ENCODE data around the gene AKIRIN2. TPM values are rescaled to one million over a fixed set of nuclear protein-coding genes. Genes with fewer than 3 reads are reported as not detected.
A peak's percentile ranks its signal among the peaks of the same experiment; 100 is the strongest.

The AKIRIN2 gene
- total and polyA plus RNA-seq, 10 of the 15 experiments (the other 5 are each of a cell fraction or from before 2014, with no cell fraction given): 12.7 to 82.2 (median 42.6) TPM

- in situ Hi-C loops (cut with MboI) (no loop called here), intact Hi-C loops (cut with micrococcal nuclease; ENCODE audit: unreplicated experiment) (no loop called here)
- Histone ChIP-seq H3K9me3 (replicated peaks; ENCODE audit: control insufficient read depth, insufficient read depth, low read length) (no peaks in the 10 kb centered on the region), H3K27ac (ENCODE audit: control insufficient read depth, insufficient read depth) (no peak overlapping the region), H3K79me2 (ENCODE audit: control insufficient read depth, insufficient read depth, low read length) (peaks cover 13% of the 10 kb centered on the region), H2AFZ (ENCODE audit: control insufficient read depth, low read depth, low read length) (no peak overlapping the region), H3K4me1 (ENCODE audit: control insufficient read depth, insufficient read depth, low read length) (no peaks in the 10 kb centered on the region), H3K36me3 (ENCODE audit: control insufficient read depth in 2 of 2, insufficient read depth in 2 of 2, low read length in 1 of 2) (peaks cover 4 to 46% of the 10 kb centered on the region in 2 experiments), H3K4me3 (no peak overlapping the region), H4K20me1 (ENCODE audit: control insufficient read depth, insufficient read depth) (no peaks in the 10 kb centered on the region), H3K9ac (ENCODE audit: control insufficient read depth, insufficient read depth, low read length) (no peak overlapping the region), H3K4me2 (ENCODE audit: control insufficient read depth, insufficient read depth) (no peak overlapping the region), H3K27me3 (replicated peaks in 1 of 2; ENCODE audit: control insufficient read depth in 2 of 2, insufficient read depth in 2 of 2, low read length in 1 of 2) (no peaks in the 10 kb centered on the region)
- ChIA-PET CTCF (interaction anchor here (1.3 to 1.7 kb wide), 2 partner anchors 10 to 157 kb away, joined by 4 read pairs; no protein-coding TSS in a partner anchor), SMC1A (ENCODE audit: uncharacterized antibody, unreplicated experiment) (no interaction called here), POLR2A (interaction anchor here (0.7 kb wide), 1 partner anchor 8 kb away, joined by 3 read pairs; no protein-coding TSS in a partner anchor), RAD21 (ENCODE audit: unreplicated experiment) (no interaction called here)
- WGBS (ENCODE audit: insufficient coverage, insufficient replicate concordance, low lambda C conversion rate, missing lambda C conversion rate): 53% methylated on average over 4 of the region's 4 CpGs
- TF ChIP-seq HDAC6 (IDR thresholded peaks at IDR 0.05; ENCODE audit: unreplicated experiment): no peak
- TF ChIP-seq POLR2AphosphoS2 (IDR thresholded peaks at IDR 0.05; ENCODE audit: low read depth, low read length): no peak
- TF ChIP-seq NFYA (IDR thresholded peaks at IDR 0.05; ENCODE audit: borderline replicate concordance, low read depth, low read length): no peak
- TF ChIP-seq, protein P1, sequence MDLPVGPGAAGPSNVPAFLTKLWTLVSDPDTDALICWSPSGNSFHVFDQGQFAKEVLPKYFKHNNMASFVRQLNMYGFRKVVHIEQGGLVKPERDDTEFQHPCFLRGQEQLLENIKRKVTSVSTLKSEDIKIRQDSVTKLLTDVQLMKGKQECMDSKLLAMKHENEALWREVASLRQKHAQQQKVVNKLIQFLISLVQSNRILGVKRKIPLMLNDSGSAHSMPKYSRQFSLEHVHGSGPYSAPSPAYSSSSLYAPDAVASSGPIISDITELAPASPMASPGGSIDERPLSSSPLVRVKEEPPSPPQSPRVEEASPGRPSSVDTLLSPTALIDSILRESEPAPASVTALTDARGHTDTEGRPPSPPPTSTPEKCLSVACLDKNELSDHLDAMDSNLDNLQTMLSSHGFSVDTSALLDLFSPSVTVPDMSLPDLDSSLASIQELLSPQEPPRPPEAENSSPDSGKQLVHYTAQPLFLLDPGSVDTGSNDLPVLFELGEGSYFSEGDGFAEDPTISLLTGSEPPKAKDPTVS (IDR thresholded peaks at IDR 0.05; ENCODE audit: low read depth, low read length): no peak
- TF ChIP-seq IRF3 (IDR thresholded peaks at IDR 0.05): no peak
- TF ChIP-seq SMAD1 (IDR thresholded peaks at IDR 0.05; ENCODE audit: low read depth, partially characterized antibody): no peak
- TF ChIP-seq RELA (IDR thresholded peaks at IDR 0.05; ENCODE audit: borderline replicate concordance, partially characterized antibody): no peak
- no peak for TF ChIP-seq STAT1 (conservative IDR thresholded peaks at IDR 0.05)
- TF ChIP-seq KLF5 (IDR thresholded peaks at IDR 0.05; ENCODE audit: partially characterized antibody): no peak
- TF ChIP-seq ASH2L (IDR thresholded peaks at IDR 0.05; ENCODE audit: borderline replicate concordance, low read depth): no peak
- no peak for TF ChIP-seq NFXL1 (IDR thresholded peaks at IDR 0.05; ENCODE audit: borderline replicate concordance)
- no peak for TF ChIP-seq CREM (IDR thresholded peaks at IDR 0.05; ENCODE audit: low read depth)
- TF ChIP-seq IKZF2 (IDR thresholded peaks at IDR 0.05): no peak
- TF ChIP-seq ELK1 (IDR thresholded peaks at IDR 0.05; ENCODE audit: low read depth, low read length): no peak
- no peak for TF ChIP-seq RUNX3 (IDR thresholded peaks at IDR 0.05; ENCODE audit: low read length)
- TF ChIP-seq FOS (IDR thresholded peaks at IDR 0.05; ENCODE audit: borderline replicate concordance, extremely low read depth, insufficient read length): no peak
- TF ChIP-seq USF1 (IDR thresholded peaks at IDR 0.05; ENCODE audit: borderline replicate concordance, extremely low read length, insufficient read depth, low read depth, low read length): no peak
- no peak for TF ChIP-seq ETV6 (conservative IDR thresholded peaks at IDR 0.05 in 1 of 2, IDR thresholded peaks at IDR 0.05 in 1 of 2; ENCODE audit: borderline replicate concordance in 1 of 2, low read depth in 1 of 2)
- TSS peak; percentile 44 for BruUV-seq (replicated peaks)
- no peak for FAIRE-seq
- no peak for ATAC-seq
- DNase-seq (ENCODE audit: low read depth, low spot score): no peak
Measured at GRCh38 chr6:87675004-87675681, 26.9 kb downstream of the AKIRIN2 start.

Data from GM12878 (cell line).